Measurements from ENCODE around the gene ARHGAP26. TPM values are rescaled to one million over a fixed set of nuclear protein-coding genes. Genes with fewer than 3 reads are reported as not detected.
A peak's percentile ranks its signal among the peaks of the same experiment; 100 is the strongest.

Gene ARHGAP26
- polyA plus RNA-seq, 1 donor (not counting 4 experiments of a cell fraction or from before 2014, with no cell fraction given), result 3.9 TPM

DNA sequence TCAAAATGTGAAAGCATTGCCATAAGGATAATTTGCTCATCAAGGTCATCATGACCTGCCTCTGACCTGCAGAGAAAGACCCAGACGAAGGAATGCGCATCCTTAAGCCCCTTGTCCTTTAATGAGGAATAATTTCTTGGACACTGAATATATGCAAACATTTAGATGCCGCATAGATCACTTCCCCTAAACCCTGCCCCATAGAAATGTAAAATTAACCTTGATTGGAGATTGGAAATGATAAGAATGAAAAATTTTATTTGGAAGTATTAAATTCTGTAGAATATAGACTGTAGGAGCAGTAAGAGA lies 233.1 kb downstream of the ARHGAP26 start:
- H3K4me2 ChIP-seq (ENCODE audit: control insufficient read depth, extremely low read depth, insufficient read depth, low read depth, low read length), result no peak overlapping the region
- H4K20me1 ChIP-seq (ENCODE audit: control insufficient read depth, extremely low read depth, insufficient read depth, low read length), result no peaks in the 10 kb centered on the region
- no peak overlapping the region for H3K9ac ChIP-seq (ENCODE audit: control insufficient read depth, extremely low read depth, insufficient read depth, low read length)
- H3K79me2 ChIP-seq (ENCODE audit: control insufficient read depth, insufficient read depth, low read length), result no peaks in the 10 kb centered on the region
- no peaks in the 10 kb centered on the region for H3K27me3 ChIP-seq (ENCODE audit: control insufficient read depth, extremely low read depth, insufficient read depth, low read length)
- FAIRE-seq, result peak; percentile 79
- H3K4me1 ChIP-seq (ENCODE audit: control insufficient read depth, extremely low read depth, insufficient read depth, low read length), result peaks cover 20% of the 10 kb centered on the region
- H3K9me1 ChIP-seq (ENCODE audit: control insufficient read depth, extremely low read depth, insufficient read depth, low read length), result no peaks in the 10 kb centered on the region
- no peak overlapping the region for H3K4me3 ChIP-seq (ENCODE audit: control insufficient read depth in 2 of 3, extremely low read depth in 1 of 3, insufficient read depth in 2 of 3, low read depth in 1 of 3, low read length in 3 of 3)
- dilution Hi-C loops (cut with MboI; ENCODE audit: extremely low pct_ligation_motif_present, low sequenced_read_pairs), result no loop called here
- TF ChIP-seq, protein P1, sequence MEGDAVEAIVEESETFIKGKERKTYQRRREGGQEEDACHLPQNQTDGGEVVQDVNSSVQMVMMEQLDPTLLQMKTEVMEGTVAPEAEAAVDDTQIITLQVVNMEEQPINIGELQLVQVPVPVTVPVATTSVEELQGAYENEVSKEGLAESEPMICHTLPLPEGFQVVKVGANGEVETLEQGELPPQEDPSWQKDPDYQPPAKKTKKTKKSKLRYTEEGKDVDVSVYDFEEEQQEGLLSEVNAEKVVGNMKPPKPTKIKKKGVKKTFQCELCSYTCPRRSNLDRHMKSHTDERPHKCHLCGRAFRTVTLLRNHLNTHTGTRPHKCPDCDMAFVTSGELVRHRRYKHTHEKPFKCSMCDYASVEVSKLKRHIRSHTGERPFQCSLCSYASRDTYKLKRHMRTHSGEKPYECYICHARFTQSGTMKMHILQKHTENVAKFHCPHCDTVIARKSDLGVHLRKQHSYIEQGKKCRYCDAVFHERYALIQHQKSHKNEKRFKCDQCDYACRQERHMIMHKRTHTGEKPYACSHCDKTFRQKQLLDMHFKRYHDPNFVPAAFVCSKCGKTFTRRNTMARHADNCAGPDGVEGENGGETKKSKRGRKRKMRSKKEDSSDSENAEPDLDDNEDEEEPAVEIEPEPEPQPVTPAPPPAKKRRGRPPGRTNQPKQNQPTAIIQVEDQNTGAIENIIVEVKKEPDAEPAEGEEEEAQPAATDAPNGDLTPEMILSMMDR (optimal IDR thresholded peaks at IDR 0.05 in 1 of 3, IDR thresholded peaks at IDR 0.05 in 1 of 3, conservative IDR thresholded peaks at IDR 0.05 in 1 of 3; ENCODE audit: extremely low read depth in 1 of 3, insufficient read depth in 2 of 3, low read length in 3 of 3), result no peak
- TF ChIP-seq EZH2 (IDR thresholded peaks at IDR 0.05; ENCODE audit: low read length), result no peak
- H2AFZ ChIP-seq (ENCODE audit: control insufficient read depth, low read length), result no peak overlapping the region
- DNase-seq (ENCODE audit: low read depth, low spot score), result no peak
- no peaks in the 10 kb centered on the region for H3K36me3 ChIP-seq (ENCODE audit: control insufficient read depth in 2 of 2, extremely low read depth in 1 of 2, insufficient read depth in 2 of 2, low read length in 2 of 2)
- H3K9me3 ChIP-seq (ENCODE audit: control insufficient read depth, low read depth, low read length), result no peaks in the 10 kb centered on the region
- no peak overlapping the region for H3K27ac ChIP-seq (ENCODE audit: control insufficient read depth, insufficient read depth, low read length)

DNA sequence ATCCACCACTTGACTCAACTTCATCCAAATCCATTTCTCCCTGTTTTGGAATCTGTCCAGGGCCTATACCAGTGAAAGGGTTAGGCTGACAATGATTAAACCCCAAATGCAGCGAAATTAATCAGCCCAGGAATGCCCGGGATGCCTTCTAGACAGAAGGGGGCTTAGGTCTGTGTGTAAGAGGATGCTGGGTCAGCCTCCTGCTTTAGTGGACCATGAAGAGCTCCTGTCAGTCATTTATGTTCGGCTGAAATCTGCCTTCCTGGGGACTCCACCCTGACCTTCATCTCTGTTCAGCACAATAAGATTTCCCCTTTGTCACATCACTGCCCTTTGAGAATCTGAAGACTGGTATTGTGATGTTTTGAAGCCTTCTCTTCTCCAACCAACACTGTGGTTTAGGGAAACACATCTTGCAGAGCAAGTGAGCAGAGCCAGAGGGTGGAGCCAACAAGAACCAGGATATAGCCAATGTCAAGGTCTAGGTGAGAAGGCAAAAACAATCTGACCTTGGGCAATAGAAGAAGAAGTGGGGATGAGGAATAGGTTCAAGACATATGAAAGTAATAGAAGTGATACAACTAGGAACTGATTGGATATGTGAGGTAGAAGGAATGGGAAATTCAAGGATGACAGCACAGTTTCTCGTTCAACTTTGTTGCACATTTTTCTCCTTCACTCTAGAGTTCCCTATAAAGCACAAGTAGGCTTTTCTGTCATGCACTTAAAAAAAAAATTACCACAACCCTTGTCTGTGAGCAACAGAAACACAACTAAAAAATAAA lies 234.4 kb downstream of the ARHGAP26 start:
- Histone ChIP-seq H3K4me2 (ENCODE audit: control insufficient read depth, extremely low read depth, insufficient read depth, low read depth, low read length) (no peak overlapping the region), H3K79me2 (ENCODE audit: control insufficient read depth, insufficient read depth, low read length) (no peaks in the 10 kb centered on the region), H2AFZ (ENCODE audit: control insufficient read depth, low read length) (no peak overlapping the region), H3K9me1 (ENCODE audit: control insufficient read depth, extremely low read depth, insufficient read depth, low read length) (no peaks in the 10 kb centered on the region), H3K9ac (ENCODE audit: control insufficient read depth, extremely low read depth, insufficient read depth, low read length) (no peak overlapping the region), H3K27me3 (ENCODE audit: control insufficient read depth, extremely low read depth, insufficient read depth, low read length) (no peaks in the 10 kb centered on the region), H3K27ac (ENCODE audit: control insufficient read depth, insufficient read depth, low read length) (no peak overlapping the region), H3K9me3 (ENCODE audit: control insufficient read depth, low read depth, low read length) (no peaks in the 10 kb centered on the region), H3K4me1 (ENCODE audit: control insufficient read depth, extremely low read depth, insufficient read depth, low read length) (peaks cover 33% of the 10 kb centered on the region), H4K20me1 (ENCODE audit: control insufficient read depth, extremely low read depth, insufficient read depth, low read length) (no peaks in the 10 kb centered on the region), H3K36me3 (ENCODE audit: control insufficient read depth in 2 of 2, extremely low read depth in 1 of 2, insufficient read depth in 2 of 2, low read length in 2 of 2) (no peaks in the 10 kb centered on the region), H3K4me3 (ENCODE audit: control insufficient read depth in 2 of 3, extremely low read depth in 1 of 3, insufficient read depth in 2 of 3, low read depth in 1 of 3, low read length in 3 of 3) (no peak overlapping the region)
- no peak for FAIRE-seq
- dilution Hi-C loops (cut with MboI; ENCODE audit: extremely low pct_ligation_motif_present, low sequenced_read_pairs), result no loop called here
- no peak for DNase-seq (ENCODE audit: low read depth, low spot score)
- TF ChIP-seq EZH2 (IDR thresholded peaks at IDR 0.05; ENCODE audit: low read length), result no peak
- TF ChIP-seq, protein P1 (optimal IDR thresholded peaks at IDR 0.05 in 1 of 3, IDR thresholded peaks at IDR 0.05 in 1 of 3, conservative IDR thresholded peaks at IDR 0.05 in 1 of 3; ENCODE audit: extremely low read depth in 1 of 3, insufficient read depth in 2 of 3, low read length in 3 of 3), result no peak

Data from keratinocyte (primary cell).